HK-2 (cell line): Measurements from ENCODE around the gene ATP4B.

ENCODE experiments used
- DNase-seq: peaks from one replicate; pipeline ENCODE4 v3.0.0-alpha.2; 2018; ENCODE audit not compliant: unreplicated experiment

ATP4B gene

GRCh38 chr13:113656831-113657671, 947 bp downstream of the ATP4B start:
- no peak for DNase-seq

GRCh38 chr13:113656003-113656588, 1.9 kb downstream of the ATP4B start:
- no peak for DNase-seq

- no peak for DNase-seq
These were observed 2.5 kb downstream of the ATP4B start for GRCh38 chr13:113655346-113656002.

- DNase-seq = no peak
These were observed 3.2 kb downstream of the ATP4B start for GRCh38 chr13:113654591-113655345.

- DNase-seq = no peak
These were observed 3.8 kb downstream of the ATP4B start for GRCh38 chr13:113654175-113654560.

- no peak for DNase-seq
These were observed 4.5 kb downstream of the ATP4B start for GRCh38 chr13:113653264-113654174.

- no peak for DNase-seq
These were observed 5.4 kb downstream of the ATP4B start for GRCh38 chr13:113652404-113653263.

GRCh38 chr13:113651511-113652403, 6.2 kb downstream of the ATP4B start:
- no peak for DNase-seq

GRCh38 chr13:113650731-113651148, 7.3 kb downstream of the ATP4B start:
- DNase-seq = no peak

GRCh38 chr13:113650275-113650674, 7.7 kb downstream of the ATP4B start:
- no peak for DNase-seq

GRCh38 chr13:113649212-113649611, 8.8 kb downstream of the ATP4B start:
- no peak for DNase-seq

GRCh38 chr13:113648216-113648610, 9.8 kb downstream of the ATP4B start:
- no peak for DNase-seq

GRCh38 chr13:113647351-113648215, 10.4 kb downstream of the ATP4B start:
- peak; percentile 71 for DNase-seq

GRCh38 chr13:113646921-113647340, 11.1 kb downstream of the ATP4B start:
- no peak for DNase-seq

GRCh38 chr13:113646376-113646775, 11.6 kb downstream of the ATP4B start:
- no peak for DNase-seq

- no peak for DNase-seq
These were observed 12.7 kb downstream of the ATP4B start for GRCh38 chr13:113645329-113645728.

GRCh38 chr13:113644800-113645199, 13.2 kb downstream of the ATP4B start:
- DNase-seq = no peak

GRCh38 chr13:113643593-113643992, 14.4 kb downstream of the ATP4B start:
- DNase-seq = no peak
